Endothelial cell of umbilical vein (primary cell): ENCODE data around the gene C22orf42. TPM values are rescaled to one million over a fixed set of nuclear protein-coding genes. Genes with fewer than 3 reads are reported as not detected.
"Not testable (repeated sequence)": the region's sequence is repeated elsewhere in the genome, so short reads cannot be mapped to it uniquely, and the experiment has no call there.

Experiments used
- BruUV-seq: library from RNA; stranded (reverse); fragments of 400-500 nt; replicated peaks from 2 replicates; lab custom pipeline; 2021; lab: Mats Ljungman, UMichigan
- CTCF ChIA-PET: fragments of 300-600, 350-600 bp; sonication (Branson Sonifier 250); formaldehyde crosslinking; loops from one replicate; lab custom pipeline; 2021; ENCODE audit warnings: antibody characterized with exemption, inconsistent platforms; lab: Charles Lee
- POLR2A ChIA-PET: fragments of 300-600, 350-600 bp; sonication (Branson Sonifier 250); formaldehyde crosslinking; loops from one replicate; lab custom pipeline; 2021; ENCODE audit warnings: antibody characterized with exemption, inconsistent platforms; lab: Charles Lee
- DNase-seq: peaks from one replicate; pipeline ENCODE4 v3.0.0-alpha.2; 2011; ENCODE audit warnings: low read depth, low spot score
- FAIRE-seq: peaks from 2 replicates; lab custom pipeline; 2011; peaks lifted over from hg19 to GRCh38; lab: Jason Lieb, UNC
- H2AFZ ChIP-seq: 2 replicates; pipeline ENCODE4 v1.6.0; 2012; ENCODE audit warnings: low read depth, low read length, control low read depth, inconsistent platforms
- H3K27ac ChIP-seq: 2 replicates; pipeline ENCODE4 v1.5.1; 2011; ENCODE audit warnings: low read depth, mild to moderate bottlenecking, control low read depth, low read length, moderate library complexity; ENCODE audit not compliant: insufficient read depth
- H3K27me3 ChIP-seq, 2 experiments: 2 replicates each; pipeline versions ENCODE4 v1.6.0 to v1.6.1; 2011; ENCODE audit warnings: low read length in 2 of 2, mixed read lengths in 1 of 2; ENCODE audit not compliant: control insufficient read depth in 2 of 2, insufficient read depth in 2 of 2
- H3K36me3 ChIP-seq, 2 experiments: 2 replicates in 1 of 2; 3 replicates in 1 of 2; pipeline ENCODE4 v1.5.1; 2011; ENCODE audit warnings: low read length in 2 of 2, mild to moderate bottlenecking in 1 of 2, moderate library complexity in 1 of 2; ENCODE audit not compliant: control insufficient read depth in 2 of 2, insufficient read depth in 2 of 2; ENCODE audit errors: extremely low read depth in 1 of 2
- H3K4me1 ChIP-seq: 3 replicates; pipeline ENCODE4 v1.5.1; 2011; ENCODE audit warnings: mild to moderate bottlenecking, low read length; ENCODE audit not compliant: control insufficient read depth, insufficient read depth; ENCODE audit errors: extremely low read depth
- H3K4me2 ChIP-seq: 2 replicates; pipeline ENCODE4 v1.6.1; 2011; ENCODE audit warnings: low read length, control low read depth, mixed read lengths; ENCODE audit not compliant: insufficient read depth
- H3K4me3 ChIP-seq, 3 experiments: fragments of 200-600 bp in 1 of 3; sonication (generic), shearing (Covaris generic) in 1 of 3; replicated peaks in 1 of 3; 2 replicates each; pipeline ENCODE4 v1.5.1; 2011 to 2016; ENCODE audit warnings: control low read depth in 3 of 3, low read length in 3 of 3, mild to moderate bottlenecking in 2 of 3, inconsistent platforms in 1 of 3, low read depth in 1 of 3, moderate library complexity in 1 of 3; ENCODE audit not compliant: insufficient read depth in 1 of 3
- H3K79me2 ChIP-seq: 2 replicates; pipeline ENCODE4 v1.6.0; 2012; ENCODE audit warnings: low read length, inconsistent platforms; ENCODE audit not compliant: control insufficient read depth, insufficient read depth
- H3K9ac ChIP-seq: replicated peaks from 2 replicates; pipeline ENCODE3; 2011; ENCODE audit warnings: low read length, control low read depth; ENCODE audit not compliant: insufficient read depth; ENCODE audit errors: extremely low read depth
- H3K9me1 ChIP-seq: replicated peaks from 3 replicates; pipeline ENCODE4 v1.6.0; 2011; ENCODE audit warnings: mild to moderate bottlenecking, low read length; ENCODE audit not compliant: control insufficient read depth, insufficient read depth; ENCODE audit errors: extremely low read depth
- H3K9me3 ChIP-seq: replicated peaks from 2 replicates; pipeline ENCODE4 v1.5.1; 2012; ENCODE audit warnings: low read length, inconsistent platforms; ENCODE audit not compliant: control insufficient read depth, insufficient read depth
- H4K20me1 ChIP-seq: replicated peaks from 2 replicates; pipeline ENCODE3; 2011; ENCODE audit warnings: mild to moderate bottlenecking, low read length; ENCODE audit not compliant: control insufficient read depth, insufficient read depth; ENCODE audit errors: extremely low read depth
- CTCF ChIP-seq, 2 donors: IDR thresholded peaks; 1 replicate in 1 of 2; 2 replicates in 1 of 2; pipeline ENCODE4 v1.5.1; 2011; ENCODE audit warnings: low read length in 2 of 2, mild to moderate bottlenecking in 2 of 2, moderate library complexity in 2 of 2, control low read depth in 1 of 2, inconsistent platforms in 1 of 2, low read depth in 1 of 2; ENCODE audit not compliant: insufficient read depth in 1 of 2; ENCODE audit errors: extremely low read depth in 1 of 2
- EZH2 ChIP-seq: IDR thresholded peaks from 2 replicates; pipeline ENCODE4 v1.6.1; 2012; ENCODE audit warnings: borderline replicate concordance, low read depth, mild to moderate bottlenecking, moderate library complexity, low read length, inconsistent platforms; ENCODE audit not compliant: severe bottlenecking
- FOS ChIP-seq: IDR thresholded peaks from 2 replicates; pipeline ENCODE4 v1.6.1; 2011; ENCODE audit warnings: mild to moderate bottlenecking, low read length, moderate library complexity, borderline replicate concordance; ENCODE audit not compliant: insufficient read depth
- dilution Hi-C: fragments of 300-500 bp; cut with MboI; formaldehyde crosslinking; loops from one replicate; pipeline ENCODE4 v1.15.0; 2019; ENCODE audit warnings: low sequenced_read_pairs; ENCODE audit not compliant: extremely low pct_ligation_motif_present
- intact Hi-C: fragments of 100-400 bp; cut with micrococcal nuclease; formaldehyde crosslinking; loops from one replicate; pipeline ENCODE4 v1.10.0; 2022
- polyA plus RNA-seq, 4 experiments: library from polyadenylated mRNA; depleted of rRNA in 3 of 4; stranded (reverse) in 3 of 4; unstranded in 1 of 4; fragments of >200 nt; gene quantifications; 2 replicates each; pipeline versions ENCODE4 v1.2.1 to v1.2.3, GENCODE V29; 2011 to 2012; ENCODE audit warnings: missing spikeins in 1 of 4
- total RNA-seq: library from RNA; stranded (reverse); gene quantifications from 2 replicates; pipeline ENCODE4 v1.2.3, GENCODE V29; 2021

The C22orf42 gene
- total and polyA plus RNA-seq, 2 donors (not counting 3 experiments of a cell fraction or from before 2014, with no cell fraction given): not detected

- ChIA-PET CTCF (interaction anchor here (1.3 to 4.1 kb wide), 2 partner anchors 67 to 95 kb away, joined by 3 to 29 read pairs; no protein-coding TSS in a partner anchor), POLR2A (no interaction called here)
- no peaks in the 10 kb centered on the region for H4K20me1 ChIP-seq
- intact Hi-C loops (no loop called here), dilution Hi-C loops (no loop called here)
- no peak for DNase-seq
- H3K4me2 ChIP-seq: no peak overlapping the region
- no peaks in the 10 kb centered on the region for H3K36me3 ChIP-seq
- H3K9ac ChIP-seq: no peak overlapping the region
- no peaks in the 10 kb centered on the region for H3K9me1 ChIP-seq
- H3K9me3 ChIP-seq: no peaks in the 10 kb centered on the region
- H2AFZ ChIP-seq: no peak overlapping the region
- BruUV-seq: no TSS peak
- H3K4me1 ChIP-seq: no peaks in the 10 kb centered on the region
- H3K79me2 ChIP-seq: no peaks in the 10 kb centered on the region
- H3K27me3 ChIP-seq: peaks cover 8 to 16% of the 10 kb centered on the region in 2 experiments
- no peak for FAIRE-seq
- H3K27ac ChIP-seq: no peak overlapping the region
- H3K4me3 ChIP-seq: no peak overlapping the region
- TF ChIP-seq CTCF (IDR thresholded peaks at IDR 0.05; ENCODE audit: extremely low read depth in 1 of 2, insufficient read depth in 1 of 2, low read depth in 1 of 2, low read length in 2 of 2) (no peak), EZH2 (no peak), FOS (no peak)
These were observed 40.2 kb upstream of the C22orf42 start for GRCh38 chr22:32199341-32199740.

GRCh38 chr22:32197553-32198226 is 38.6 kb upstream of the C22orf42 start:
- POLR2A ChIA-PET, H3K9me3 ChIP-seq, intact Hi-C loops, H3K27ac ChIP-seq, H3K9ac ChIP-seq, H3K36me3 ChIP-seq, H3K9me1 ChIP-seq, CTCF ChIA-PET, H3K4me1 ChIP-seq, BruUV-seq, H4K20me1 ChIP-seq, H3K4me2 ChIP-seq, H3K4me3 ChIP-seq, DNase-seq, FAIRE-seq, H2AFZ ChIP-seq, dilution Hi-C loops, H3K27me3 ChIP-seq, H3K79me2 ChIP-seq: not testable (repeated sequence)

GRCh38 chr22:32195900-32196299 is 36.8 kb upstream of the C22orf42 start:
- H3K4me2 ChIP-seq, H3K4me3 ChIP-seq, H2AFZ ChIP-seq, H3K9ac ChIP-seq, H3K9me1 ChIP-seq, H3K79me2 ChIP-seq, intact Hi-C loops, H3K27ac ChIP-seq, FAIRE-seq, H3K4me1 ChIP-seq, DNase-seq, POLR2A ChIA-PET, dilution Hi-C loops, BruUV-seq, H3K36me3 ChIP-seq, H3K9me3 ChIP-seq, H3K27me3 ChIP-seq, H4K20me1 ChIP-seq: not testable (repeated sequence)
- CTCF ChIA-PET: interaction anchor here (1.0 kb wide), 1 partner anchor 217 kb away, joined by 3 read pairs; no protein-coding TSS in a partner anchor
